ENCODE data around the gene SLAIN2.

DNA sequence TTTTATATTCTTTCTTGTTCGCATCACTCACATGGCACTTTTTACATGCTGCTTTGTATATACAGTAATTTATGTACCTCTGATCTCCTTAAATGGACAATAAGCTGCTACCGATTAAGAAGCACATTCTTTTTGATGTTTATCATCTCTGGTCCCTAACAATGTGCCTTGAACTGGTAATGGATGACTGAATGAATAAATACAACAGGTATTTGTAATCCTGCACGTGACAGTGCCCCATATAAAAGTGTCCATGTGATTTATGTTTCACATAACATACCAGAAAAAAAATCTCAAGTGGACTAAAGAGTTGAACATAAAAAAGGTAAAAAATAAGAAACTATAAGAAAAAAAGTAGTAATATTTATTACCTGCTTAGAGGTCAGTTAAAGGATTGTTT, 7.7 kb upstream of the SLAIN2 start:
- TF ChIP-seq EZH2phosphoT487 (IDR thresholded peaks at IDR 0.05; ENCODE audit: borderline replicate concordance, low read length) = no peak
- TF ChIP-seq, protein P1, sequence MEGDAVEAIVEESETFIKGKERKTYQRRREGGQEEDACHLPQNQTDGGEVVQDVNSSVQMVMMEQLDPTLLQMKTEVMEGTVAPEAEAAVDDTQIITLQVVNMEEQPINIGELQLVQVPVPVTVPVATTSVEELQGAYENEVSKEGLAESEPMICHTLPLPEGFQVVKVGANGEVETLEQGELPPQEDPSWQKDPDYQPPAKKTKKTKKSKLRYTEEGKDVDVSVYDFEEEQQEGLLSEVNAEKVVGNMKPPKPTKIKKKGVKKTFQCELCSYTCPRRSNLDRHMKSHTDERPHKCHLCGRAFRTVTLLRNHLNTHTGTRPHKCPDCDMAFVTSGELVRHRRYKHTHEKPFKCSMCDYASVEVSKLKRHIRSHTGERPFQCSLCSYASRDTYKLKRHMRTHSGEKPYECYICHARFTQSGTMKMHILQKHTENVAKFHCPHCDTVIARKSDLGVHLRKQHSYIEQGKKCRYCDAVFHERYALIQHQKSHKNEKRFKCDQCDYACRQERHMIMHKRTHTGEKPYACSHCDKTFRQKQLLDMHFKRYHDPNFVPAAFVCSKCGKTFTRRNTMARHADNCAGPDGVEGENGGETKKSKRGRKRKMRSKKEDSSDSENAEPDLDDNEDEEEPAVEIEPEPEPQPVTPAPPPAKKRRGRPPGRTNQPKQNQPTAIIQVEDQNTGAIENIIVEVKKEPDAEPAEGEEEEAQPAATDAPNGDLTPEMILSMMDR (IDR thresholded peaks at IDR 0.05; ENCODE audit: low read depth, low read length, poor library complexity, severe bottlenecking) = no peak
